Measurements from ENCODE around the gene KDM6B. TPM values are rescaled to one million over a fixed set of nuclear protein-coding genes. Genes with fewer than 3 reads are reported as not detected.

Gene KDM6B
- total RNA-seq, 1 experiment from 2014 or later, result 28.9 TPM

GRCh38 chr17:7849751-7850504 is 15.9 kb downstream of the KDM6B start:
- Mint-ChIP-seq H3K27me3 (ENCODE audit: low read depth) (peaks cover 18% of the 10 kb centered on the region), H3K27ac (no peak overlapping the region), H3K36me3 (ENCODE audit: insufficient read depth in 1 of 3, low read depth in 3 of 3) (peaks cover 2 to 47% (median 40%) of the 10 kb centered on the region in 3 experiments; a peak in 6 of 7 replicates), H3K9me3 (no peaks in the 10 kb centered on the region), H3K4me3 (peak overlapping the region in 1 of 2 experiments; percentile 61; a peak in 2 of 5 replicates), H3K4me1 (peaks cover 12 to 33% of the 10 kb centered on the region in 2 experiments)
- Histone ChIP-seq H4K20me1 (ENCODE audit: control insufficient read depth, insufficient read depth, insufficient read length) (no peaks in the 10 kb centered on the region), H3K18ac (ENCODE audit: insufficient read length, low read depth, low read length) (no peak overlapping the region), H2BK12ac (ENCODE audit: insufficient read length, low read depth, low read length) (no peak overlapping the region), H3T11ph (ENCODE audit: low read length) (no peak overlapping the region), H3K56ac (ENCODE audit: insufficient read length, low read depth, low read length) (no peak overlapping the region), H3K23me2 (ENCODE audit: insufficient read length, low read depth, low read length, poor library complexity, severe bottlenecking) (peaks cover 10% of the 10 kb centered on the region), H3K9ac (ENCODE audit: extremely low read depth, insufficient read length, low read length) (no peak overlapping the region), H2BK20ac (ENCODE audit: low read depth, low read length, poor library complexity, severe bottlenecking) (no peak overlapping the region), H3K79me2 (ENCODE audit: insufficient read depth, low read length) (no peaks in the 10 kb centered on the region), H3K9me3 (ENCODE audit: control insufficient read depth, low read depth, low read length) (no peaks in the 10 kb centered on the region), H3K4me1 (ENCODE audit: insufficient read depth, low read length) (no peaks in the 10 kb centered on the region; the same call in 1 of the 2 replicates), H3K79me1 (ENCODE audit: insufficient read depth, low read depth, low read length, poor library complexity, severe bottlenecking) (no peaks in the 10 kb centered on the region), H2BK15ac (ENCODE audit: low read depth, low read length) (no peak overlapping the region), H4K5ac (ENCODE audit: insufficient read length, low read depth, low read length) (no peak overlapping the region), H4K91ac (ENCODE audit: insufficient read length, low read depth, low read length) (no peak overlapping the region), H3K4me2 (ENCODE audit: insufficient read depth, insufficient read length, low read length) (no peak overlapping the region), H3K4ac (ENCODE audit: low read depth, low read length) (no peak overlapping the region), H2AK5ac (ENCODE audit: insufficient read length, low read length) (no peak overlapping the region), H3K23ac (ENCODE audit: insufficient read length, low read depth, low read length) (no peak overlapping the region), H2BK120ac (ENCODE audit: low read depth, low read length, poor library complexity, severe bottlenecking) (no peak overlapping the region), H3K27me3 (ENCODE audit: insufficient read depth, low read length) (peaks cover 18% of the 10 kb centered on the region; the same call in 1 of the 2 replicates), H2AFZ (ENCODE audit: low read length) (no peak overlapping the region), H4K8ac (replicated peaks; ENCODE audit: insufficient read length, low read depth, low read length) (no peak overlapping the region), H3K27ac (ENCODE audit: insufficient read length, low read depth, low read length) (no peak overlapping the region), H3K14ac (ENCODE audit: insufficient read depth, low read length) (no peak overlapping the region), H2BK5ac (ENCODE audit: insufficient read length, low read length) (no peak overlapping the region)
- TF ChIP-seq CTCF (conservative IDR thresholded peaks at IDR 0.05), result no peak
- no CpG with 5 or more reads among the region's 12 CpGs for WGBS (ENCODE audit: extremely low coverage, insufficient read length, low lambda C conversion rate)
- no peak for DNase-seq

Measured in H9 (cell line).